HG03469 (cell line): Measurements from ENCODE around the gene ABCG5.

Source experiments
- ATAC-seq: cut with Tn5 transposase; IDR thresholded peaks from one replicate; pipeline ENCODE4 v1.9.1; 2021; ENCODE audit warnings: mild to moderate bottlenecking, moderate library complexity, moderate number of reproducible peaks; ENCODE audit not compliant: unreplicated experiment

The ABCG5 gene

DNA sequence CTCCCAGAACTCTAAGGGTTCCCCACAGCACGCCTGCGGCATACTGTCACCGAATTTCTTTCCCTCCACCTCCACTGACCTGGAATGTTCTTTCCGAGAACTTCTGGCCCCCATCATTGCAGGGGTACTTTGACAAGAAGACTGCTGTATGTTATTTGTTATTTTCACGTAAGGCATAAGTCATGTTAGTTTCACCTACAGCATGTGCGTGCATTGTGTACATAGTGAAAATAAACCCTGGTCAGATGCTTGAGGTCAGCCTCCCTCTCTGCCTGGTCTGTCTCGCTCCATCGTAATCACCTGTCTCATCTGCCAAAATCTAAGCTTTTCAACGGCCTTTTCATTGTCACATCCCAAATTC lies 4.2 kb upstream of the ABCG5 start:
- no peak for ATAC-seq

- ATAC-seq = no peak
These were observed 3.6 kb upstream of the ABCG5 start for GRCh38 chr2:43841949-43842865.

- no peak for ATAC-seq
These were observed 2.3 kb upstream of the ABCG5 start for GRCh38 chr2:43840965-43841364.

GRCh38 chr2:43839776-43840564 lies 1.3 kb upstream of the ABCG5 start:
- ATAC-seq = no peak

- ATAC-seq = no peak
These were observed 644 bp downstream of the ABCG5 start for GRCh38 chr2:43837831-43838559.

- ATAC-seq = no peak
These were observed 1.6 kb downstream of the ABCG5 start for GRCh38 chr2:43837033-43837432.

GRCh38 chr2:43832457-43832856 lies 6.2 kb downstream of the ABCG5 start:
- ATAC-seq = no peak

DNA sequence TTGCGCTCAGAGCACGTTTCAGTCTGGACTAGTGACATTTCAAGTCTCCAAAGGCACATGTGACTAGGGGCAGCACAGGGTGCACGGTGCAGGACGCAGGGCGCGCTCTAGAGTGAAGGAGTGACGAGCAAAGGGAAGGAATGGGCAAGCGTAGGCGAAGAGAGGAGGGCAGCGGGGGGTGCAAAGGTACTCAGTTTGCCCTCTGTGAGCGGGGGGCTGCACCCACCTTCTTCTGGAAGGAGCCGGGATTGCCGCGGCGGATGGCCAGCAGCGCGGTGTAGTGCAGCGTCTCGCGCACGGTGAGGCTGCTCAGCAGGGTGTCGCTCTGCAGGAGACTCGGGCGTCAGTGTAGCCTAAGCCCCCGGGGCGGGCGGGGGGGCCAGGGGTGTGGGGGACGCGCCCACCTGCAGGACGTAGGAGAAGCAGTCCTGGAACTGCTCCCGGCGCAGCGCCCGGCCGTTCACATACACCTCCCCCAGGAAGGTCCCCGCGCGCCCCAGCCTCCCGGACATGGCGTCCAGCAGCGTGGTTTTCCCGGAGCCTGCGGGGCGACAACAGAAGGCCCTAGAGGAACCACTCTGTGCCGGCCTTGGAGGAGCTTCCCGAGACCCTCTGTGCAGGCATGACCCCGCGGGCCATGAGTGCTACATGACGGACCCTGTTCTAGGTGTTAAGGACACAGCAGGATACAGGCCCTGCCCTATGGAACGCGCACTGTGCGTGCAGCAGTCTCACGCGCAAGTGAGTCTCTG lies 6.9 kb downstream of the ABCG5 start:
- no peak for ATAC-seq

DNA sequence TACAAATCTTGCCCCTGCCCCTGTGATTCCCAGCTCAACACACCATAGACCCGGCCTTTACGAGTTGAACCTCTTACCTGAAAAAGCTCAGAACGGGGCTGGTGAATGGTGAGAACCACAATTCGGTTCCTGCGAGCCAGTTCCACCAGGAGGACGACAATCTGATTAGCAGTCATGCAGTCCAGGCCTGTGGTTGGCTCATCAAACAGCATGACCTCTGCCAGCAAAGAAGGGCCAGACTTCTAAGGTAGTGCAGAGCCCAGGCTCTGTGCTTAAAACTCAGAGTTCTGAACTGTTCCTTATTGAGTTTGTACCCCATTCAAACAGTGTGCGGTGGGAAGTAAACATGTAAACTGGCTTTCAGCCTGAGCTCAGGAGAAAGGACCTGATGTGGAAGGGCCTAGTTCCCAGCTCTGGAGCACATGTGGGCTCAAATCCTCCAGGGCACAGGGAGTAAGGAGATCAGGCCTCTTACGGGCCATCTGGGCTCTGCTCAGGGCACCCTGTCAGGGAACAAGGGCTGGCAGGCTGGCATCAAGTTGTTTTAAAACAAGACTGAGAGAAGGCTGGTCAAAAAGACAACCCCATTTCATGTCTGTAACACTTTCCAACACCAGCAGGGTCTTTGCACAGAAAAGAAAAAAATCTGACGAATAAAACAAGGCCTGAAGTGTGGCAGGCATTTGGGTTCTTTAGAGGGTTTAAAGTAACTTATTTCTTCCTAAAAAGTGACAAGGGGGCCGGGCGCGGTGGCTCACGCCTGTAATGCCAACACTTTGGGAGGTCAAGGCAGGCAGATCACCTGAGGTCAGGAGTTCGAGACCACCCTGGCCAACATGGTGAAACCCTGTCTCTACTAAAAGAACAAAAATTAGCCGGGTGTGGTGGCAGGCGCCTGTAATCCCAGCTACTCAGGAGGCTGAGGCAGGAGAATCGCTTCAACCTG lies 12.1 kb downstream of the ABCG5 start:
- no peak for ATAC-seq

DNA sequence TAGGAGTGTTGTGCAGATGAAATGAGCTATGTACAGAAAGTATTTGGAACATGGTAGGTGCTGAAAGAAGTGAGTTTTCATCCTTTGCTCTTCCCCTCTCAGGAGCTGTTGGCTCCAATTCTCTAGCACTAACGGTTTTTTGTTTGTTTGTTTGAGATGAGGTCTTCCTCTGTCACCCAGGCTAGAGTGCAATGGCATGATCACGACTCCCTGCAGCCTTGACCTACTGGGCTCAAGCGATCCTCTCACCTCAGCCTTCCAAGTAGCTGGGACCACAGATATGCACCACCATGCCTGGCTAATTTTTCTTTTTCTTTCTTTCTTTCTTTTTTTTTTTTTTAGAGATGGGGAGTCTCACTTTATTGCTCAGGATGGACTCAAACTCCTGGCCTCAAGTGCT lies 12.8 kb downstream of the ABCG5 start:
- ATAC-seq = no peak

DNA sequence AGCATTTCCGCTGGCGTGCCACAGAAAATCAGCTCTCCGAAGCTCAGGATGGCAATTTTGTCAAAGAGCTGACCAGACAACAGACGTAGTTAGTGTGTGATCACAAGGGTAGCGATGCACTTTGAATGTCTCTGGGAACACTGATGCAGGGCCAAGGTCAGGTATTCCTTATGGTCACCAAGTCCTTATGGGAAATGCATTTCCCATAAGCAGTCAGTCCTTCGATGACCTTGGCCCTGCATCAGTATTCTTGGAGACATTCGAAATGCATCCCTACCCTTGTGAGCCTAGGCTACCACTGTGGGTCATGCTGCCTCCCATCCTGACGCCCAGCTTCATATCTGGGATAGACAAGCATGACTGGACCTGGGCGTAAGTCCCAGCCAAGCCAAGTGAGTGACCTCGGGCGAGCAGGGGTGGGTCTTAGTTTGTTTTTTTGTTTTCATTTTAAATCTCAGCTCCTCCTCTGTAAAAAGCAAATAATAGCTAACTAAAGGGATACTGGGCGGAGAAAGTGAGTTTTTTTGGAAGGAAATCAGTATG lies 13.6 kb downstream of the ABCG5 start:
- no peak for ATAC-seq

GRCh38 chr2:43824512-43824911 lies 14.1 kb downstream of the ABCG5 start:
- ATAC-seq = no peak

- no peak for ATAC-seq
These were observed 14.9 kb downstream of the ABCG5 start for GRCh38 chr2:43823751-43824150.

DNA sequence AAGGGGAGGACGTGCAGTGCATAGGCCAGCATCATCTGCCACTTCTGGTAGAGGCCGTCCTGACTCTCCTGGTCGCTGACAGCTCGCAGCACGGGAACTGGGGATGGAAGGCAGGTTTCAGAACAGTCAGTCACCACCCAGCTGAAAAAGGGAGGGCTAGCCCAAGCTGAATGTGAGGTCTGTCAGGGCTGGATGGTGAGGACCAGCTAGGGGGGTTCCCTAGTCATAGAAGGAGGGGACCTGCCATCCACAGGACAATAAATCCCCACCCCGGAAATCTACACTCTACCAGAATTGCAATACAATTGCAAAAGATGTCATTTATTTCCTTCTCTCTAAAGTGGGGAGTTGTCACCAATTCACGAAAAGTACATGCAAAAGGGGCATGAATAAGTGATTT lies 15.8 kb downstream of the ABCG5 start:
- no peak for ATAC-seq

DNA sequence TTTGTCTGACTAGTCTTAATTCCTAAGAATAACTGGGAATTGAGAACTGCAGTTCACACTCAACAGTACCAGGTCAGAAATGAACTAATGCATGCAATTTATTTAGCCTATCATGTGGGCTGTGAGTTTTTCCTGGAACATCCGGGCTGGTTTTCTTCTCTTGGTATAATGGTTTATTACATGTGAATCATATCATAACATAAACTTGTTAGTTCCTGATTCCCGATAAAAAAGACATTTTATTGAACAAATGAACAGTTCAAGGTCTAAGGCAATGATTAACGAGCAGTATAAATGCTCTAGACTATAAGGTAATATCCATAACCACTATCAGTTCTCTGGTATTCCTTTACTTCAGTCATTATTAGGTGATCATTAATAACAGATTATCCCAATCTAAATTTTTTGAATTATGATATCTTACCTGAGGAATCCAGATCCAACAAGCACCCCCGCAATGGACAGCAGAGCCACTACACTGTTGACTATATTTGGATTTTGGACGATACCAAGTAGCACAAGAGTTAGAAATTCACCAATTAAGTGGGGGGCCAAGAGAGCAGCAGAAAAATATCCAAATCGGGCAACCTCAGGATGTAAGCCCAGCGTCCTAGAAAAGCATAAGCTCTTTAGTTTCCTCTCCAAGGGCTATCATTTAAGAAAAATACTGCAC lies 19.0 kb downstream of the ABCG5 start:
- no peak for ATAC-seq

GRCh38 chr2:43818761-43819160 lies 19.9 kb downstream of the ABCG5 start:
- no peak for ATAC-seq

DNA sequence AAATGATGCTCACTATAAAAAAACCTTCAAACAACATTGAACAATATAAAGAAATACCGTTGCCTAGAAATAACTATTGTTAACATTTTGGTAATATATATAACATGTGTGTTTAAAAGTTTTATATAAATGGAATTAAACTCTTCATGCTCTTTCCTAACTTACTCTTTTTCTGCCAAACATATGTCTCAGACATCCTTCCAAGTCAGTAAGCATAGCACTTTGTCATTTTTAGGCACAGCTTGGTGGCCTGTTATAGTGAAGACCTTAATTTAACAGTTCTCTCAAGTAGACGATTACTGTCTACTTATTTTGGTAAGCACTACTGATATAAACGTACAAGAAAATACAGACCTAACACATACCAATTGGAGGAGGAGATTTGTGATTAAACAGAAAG lies 23.9 kb downstream of the ABCG5 start:
- no peak for ATAC-seq

- no peak for ATAC-seq
These were observed 25.7 kb downstream of the ABCG5 start for GRCh38 chr2:43812947-43813346.

DNA sequence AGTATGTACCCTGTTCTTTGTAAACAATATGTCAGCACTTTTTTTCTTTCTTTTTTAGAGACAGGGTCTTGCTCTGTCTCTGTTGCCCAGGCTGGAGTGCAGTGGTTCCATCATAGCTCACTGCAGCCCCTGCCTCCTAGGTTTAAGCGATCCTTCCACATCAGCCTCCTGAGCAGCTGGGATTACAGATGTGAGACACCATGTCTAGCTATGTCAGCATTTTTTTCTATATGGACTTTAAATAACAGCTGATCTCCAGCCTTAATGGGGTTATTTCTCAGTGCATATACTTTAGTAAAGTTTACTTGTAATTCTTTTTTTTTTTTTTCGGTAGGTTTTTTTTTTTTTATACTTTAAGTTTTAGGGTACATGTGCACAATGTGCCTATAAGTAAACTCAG lies 26.6 kb downstream of the ABCG5 start:
- ATAC-seq = no peak
